Thyroid gland (tissue), 4 donors: ENCODE results near the gene HS6ST2.

ENCODE experiments used
- POLR2A ChIP-seq, 2 donors: fragments of 450-650 bp; IDR thresholded peaks; one replicate each; pipeline ENCODE4 v1.6.1; 2017; ENCODE audit warnings: antibody characterized with exemption in 2 of 2, mild to moderate bottlenecking in 2 of 2, moderate library complexity in 1 of 2
- TF ChIP-seq, protein P1 (sequence below), 6 experiments: fragments of 200-600 bp in 3 of 6; fragments of 450-650 bp in 3 of 6; sonication (generic) in 3 of 6; IDR thresholded peaks; one replicate each; pipeline ENCODE4 v1.5.1; 2016 to 2019; ENCODE audit warnings: antibody characterized with exemption in 6 of 6, mild to moderate bottlenecking in 2 of 6, inconsistent platforms in 1 of 6, moderate library complexity in 1 of 6

DNA sequence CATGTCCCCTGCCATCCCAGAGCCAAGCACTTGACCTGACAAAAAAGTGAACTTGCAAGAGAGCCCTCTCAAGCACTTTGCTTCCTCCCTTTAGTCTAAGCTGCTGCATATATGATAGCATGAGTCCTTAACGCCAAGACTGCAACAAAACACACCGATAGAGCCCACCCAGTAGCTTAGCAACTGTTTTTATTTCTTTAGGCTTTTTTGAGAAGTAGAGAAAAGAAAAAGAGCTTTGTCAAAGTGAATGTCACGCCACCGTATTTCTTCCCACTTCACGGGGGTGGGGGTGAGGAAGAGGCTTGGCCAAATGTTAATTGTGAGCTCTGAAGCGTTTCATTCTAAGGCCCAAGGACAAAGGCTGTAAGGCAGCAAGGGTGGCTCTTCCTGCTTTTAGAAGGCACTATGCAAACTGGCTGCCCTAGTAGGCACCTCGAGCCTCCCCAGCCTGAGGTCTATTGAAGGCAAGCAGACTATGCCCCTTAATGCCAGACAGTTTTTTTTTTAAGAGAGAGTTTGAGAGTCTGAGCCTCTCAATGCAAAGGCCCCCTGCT is 138.6 kb downstream of the HS6ST2 start:
- TF ChIP-seq, protein P1, sequence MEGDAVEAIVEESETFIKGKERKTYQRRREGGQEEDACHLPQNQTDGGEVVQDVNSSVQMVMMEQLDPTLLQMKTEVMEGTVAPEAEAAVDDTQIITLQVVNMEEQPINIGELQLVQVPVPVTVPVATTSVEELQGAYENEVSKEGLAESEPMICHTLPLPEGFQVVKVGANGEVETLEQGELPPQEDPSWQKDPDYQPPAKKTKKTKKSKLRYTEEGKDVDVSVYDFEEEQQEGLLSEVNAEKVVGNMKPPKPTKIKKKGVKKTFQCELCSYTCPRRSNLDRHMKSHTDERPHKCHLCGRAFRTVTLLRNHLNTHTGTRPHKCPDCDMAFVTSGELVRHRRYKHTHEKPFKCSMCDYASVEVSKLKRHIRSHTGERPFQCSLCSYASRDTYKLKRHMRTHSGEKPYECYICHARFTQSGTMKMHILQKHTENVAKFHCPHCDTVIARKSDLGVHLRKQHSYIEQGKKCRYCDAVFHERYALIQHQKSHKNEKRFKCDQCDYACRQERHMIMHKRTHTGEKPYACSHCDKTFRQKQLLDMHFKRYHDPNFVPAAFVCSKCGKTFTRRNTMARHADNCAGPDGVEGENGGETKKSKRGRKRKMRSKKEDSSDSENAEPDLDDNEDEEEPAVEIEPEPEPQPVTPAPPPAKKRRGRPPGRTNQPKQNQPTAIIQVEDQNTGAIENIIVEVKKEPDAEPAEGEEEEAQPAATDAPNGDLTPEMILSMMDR (IDR thresholded peaks at IDR 0.05), result no peak
- TF ChIP-seq POLR2A (IDR thresholded peaks at IDR 0.05), result no peak
